HG02759 (cell line): ENCODE data around the gene FOSL2.

ENCODE experiments used
- ATAC-seq: cut with Tn5 transposase; IDR thresholded peaks from one replicate; pipeline ENCODE4 v1.9.1; 2021; ENCODE audit warnings: mild to moderate bottlenecking, moderate library complexity; ENCODE audit not compliant: unreplicated experiment

Gene FOSL2

GRCh38 chr2:28356095-28356911 is 36.4 kb upstream of the FOSL2 start:
- ATAC-seq, result no peak

DNA sequence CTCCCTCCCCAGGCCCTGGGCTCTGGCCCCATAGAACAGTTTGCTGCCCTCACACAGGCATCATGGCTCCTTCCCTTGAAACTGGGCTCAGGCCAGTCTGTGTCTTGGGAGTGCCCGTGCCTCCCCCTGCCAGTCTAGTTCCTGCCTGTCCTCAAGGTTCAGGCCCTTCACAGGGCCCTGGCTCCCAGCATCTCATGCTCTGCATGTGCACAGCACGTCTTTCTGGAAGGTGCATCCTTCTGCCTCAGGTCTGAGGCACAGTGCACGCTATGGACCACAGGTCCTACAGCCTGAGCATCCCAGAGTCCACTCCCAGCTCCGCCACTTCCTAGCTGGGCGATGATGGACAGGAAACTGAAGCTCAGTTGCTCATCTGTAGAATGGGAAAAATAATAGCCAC is 35.6 kb upstream of the FOSL2 start:
- no peak for ATAC-seq

DNA sequence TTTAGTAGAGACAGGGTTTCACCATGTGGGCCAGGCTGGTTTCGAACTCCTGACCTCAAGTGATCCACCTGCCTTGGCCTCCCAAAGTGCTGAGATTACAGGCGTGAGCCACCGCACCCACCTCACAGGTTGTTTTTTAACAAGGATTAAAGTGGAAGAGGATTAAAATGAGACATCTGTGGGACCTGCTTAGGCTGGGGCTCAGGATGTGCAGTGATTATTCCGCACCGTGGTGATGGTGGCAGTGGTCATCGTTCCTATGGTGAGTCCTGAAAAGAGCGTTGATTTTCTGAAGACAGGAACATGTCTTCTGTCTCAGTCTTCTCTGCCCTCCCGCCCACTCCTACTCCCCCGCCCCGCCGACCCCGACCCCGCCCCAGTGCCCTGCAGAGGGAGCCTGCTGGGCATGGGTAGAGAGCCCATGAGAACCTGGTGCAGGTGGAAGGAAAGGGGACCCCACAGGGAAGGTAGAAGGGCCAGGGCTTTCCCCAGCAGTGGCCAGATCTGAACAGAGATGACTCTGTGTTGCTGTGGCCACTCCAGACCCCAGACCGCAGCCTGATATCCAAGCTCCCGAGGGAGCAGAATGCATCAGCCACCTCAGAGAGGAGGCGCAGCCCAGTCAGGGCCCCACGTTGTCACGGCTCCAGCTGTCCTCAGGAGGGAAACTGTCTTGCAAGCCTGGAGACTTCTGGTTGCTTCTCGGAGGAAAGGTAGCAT is 34.5 kb upstream of the FOSL2 start:
- ATAC-seq, result no peak

DNA sequence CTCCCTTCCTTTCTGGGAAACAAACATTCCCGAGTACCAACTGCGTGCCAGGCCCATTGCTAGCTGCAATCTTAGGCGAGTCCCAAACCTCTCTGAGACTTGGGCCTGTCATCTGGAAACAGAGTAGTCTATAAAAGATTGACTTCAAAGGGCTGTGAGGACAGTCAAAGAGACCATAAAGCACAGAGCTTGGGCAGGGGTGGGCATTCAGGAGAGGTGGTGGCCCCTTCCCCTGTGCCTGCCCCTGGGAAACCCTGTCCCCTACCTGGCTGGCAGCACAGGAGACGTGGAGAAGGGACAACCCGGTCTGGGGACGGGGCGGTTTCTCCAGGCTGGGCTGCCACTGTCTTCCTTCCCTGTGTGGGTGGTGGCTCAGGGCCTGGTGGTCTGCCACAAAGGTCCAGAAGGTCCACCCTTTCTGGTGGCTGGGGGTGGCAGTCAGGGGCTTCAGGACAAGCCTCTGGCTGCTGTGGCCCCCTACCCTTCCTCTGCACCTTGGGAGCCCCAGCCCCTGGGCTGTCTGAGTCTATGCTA is 33.9 kb upstream of the FOSL2 start:
- ATAC-seq, result no peak

- peak; percentile 70 for ATAC-seq
Observed at GRCh38 chr2:28359222-28360057, 33.2 kb upstream of the FOSL2 start.

- no peak for ATAC-seq
Observed at GRCh38 chr2:28360058-28360717, 32.5 kb upstream of the FOSL2 start.

- ATAC-seq, result no peak
Observed at GRCh38 chr2:28360718-28361293, 31.9 kb upstream of the FOSL2 start.

GRCh38 chr2:28361991-28362710 is 30.5 kb upstream of the FOSL2 start:
- ATAC-seq, result no peak

DNA sequence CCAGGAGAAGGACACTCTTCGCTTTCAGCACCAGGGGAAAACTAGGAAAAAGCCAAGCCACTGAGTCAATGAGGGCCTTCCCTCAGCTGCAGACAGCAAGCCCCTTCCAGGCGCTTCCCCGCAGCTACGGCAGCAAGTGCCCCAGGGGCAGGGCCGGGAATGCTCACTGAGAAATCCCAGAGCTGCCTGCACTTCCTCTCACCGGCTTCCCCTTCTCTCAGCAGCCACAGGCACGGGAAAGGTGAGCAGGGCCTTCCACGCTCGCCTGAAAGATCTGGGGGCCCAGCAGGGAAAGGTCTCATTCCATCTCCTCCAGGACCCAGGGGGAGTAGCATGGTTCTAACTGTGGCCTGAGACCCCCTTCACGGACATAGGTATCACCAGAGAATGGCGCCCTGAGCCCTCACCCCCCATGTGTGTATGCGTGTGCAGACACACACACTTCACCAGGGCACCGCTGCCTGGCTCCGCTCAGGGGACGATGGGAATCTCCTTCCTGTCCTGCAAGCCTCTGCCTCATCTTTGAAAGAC is 29.6 kb upstream of the FOSL2 start:
- ATAC-seq, result no peak

DNA sequence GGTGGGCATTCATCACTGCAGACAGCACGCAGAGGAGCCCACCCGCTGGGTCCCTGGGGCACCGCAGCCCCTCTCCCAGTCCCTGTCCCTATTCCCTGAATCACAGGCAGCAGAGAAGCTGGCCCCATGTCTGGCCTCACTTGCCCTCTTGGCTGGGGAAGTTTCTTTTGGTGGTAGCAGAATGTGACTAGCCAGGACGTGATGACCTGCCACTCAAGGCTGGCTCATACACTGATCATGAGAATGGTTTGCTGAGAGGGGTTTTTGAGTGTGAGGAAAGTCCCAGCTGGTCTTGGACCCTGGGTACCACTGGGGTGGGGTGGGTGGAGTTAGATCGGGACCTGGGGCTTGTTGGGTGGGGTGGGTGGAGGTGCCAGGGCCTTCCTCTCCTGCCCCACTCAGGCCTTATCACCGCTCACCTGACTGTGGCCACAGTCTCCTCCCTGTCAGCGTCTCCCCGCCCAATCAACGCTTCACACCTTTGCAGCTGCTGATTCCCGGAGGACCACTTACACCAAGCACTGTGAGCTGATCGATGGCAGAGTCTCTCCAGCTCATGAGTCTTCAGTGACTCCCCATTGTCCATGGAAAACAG is 28.9 kb upstream of the FOSL2 start:
- ATAC-seq, result no peak

DNA sequence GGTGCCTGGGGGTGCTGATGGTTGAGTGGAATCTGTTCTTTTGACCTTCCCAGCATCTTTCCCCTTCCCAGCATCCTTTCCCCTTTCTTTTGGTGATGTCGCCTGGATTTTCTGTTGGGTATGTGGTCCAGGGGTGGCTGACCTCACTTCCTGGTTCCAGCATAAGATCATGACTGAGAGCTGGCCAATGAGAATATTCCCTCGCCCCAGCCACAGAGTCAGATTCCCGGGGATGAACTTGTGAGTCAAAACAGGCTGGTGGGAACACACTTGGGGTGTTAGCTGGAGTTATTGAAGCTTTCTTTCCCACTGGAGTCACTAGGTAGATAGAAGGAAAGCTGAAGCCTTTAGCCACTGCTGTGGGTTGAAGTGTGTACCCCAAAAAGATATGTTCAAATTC is 28.0 kb upstream of the FOSL2 start:
- no peak for ATAC-seq

GRCh38 chr2:28365158-28365557 is 27.5 kb upstream of the FOSL2 start:
- no peak for ATAC-seq

DNA sequence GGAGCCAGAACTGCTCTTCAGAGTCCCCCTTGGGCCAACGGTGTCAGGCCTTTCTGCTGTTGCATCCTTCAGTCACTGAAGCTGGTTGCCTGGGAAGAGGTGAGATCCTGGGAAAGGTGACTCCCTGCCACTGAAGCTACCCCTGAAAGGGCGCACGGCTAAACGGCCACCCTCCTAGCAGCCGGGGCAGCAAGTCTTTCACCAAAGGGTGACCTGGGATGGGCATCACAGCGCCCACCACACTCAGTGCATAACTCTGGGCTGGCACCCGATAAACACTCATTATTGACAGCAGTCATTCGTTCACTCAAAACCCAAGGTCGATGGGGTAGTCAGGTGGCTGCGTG is 26.5 kb upstream of the FOSL2 start:
- no peak for ATAC-seq

DNA sequence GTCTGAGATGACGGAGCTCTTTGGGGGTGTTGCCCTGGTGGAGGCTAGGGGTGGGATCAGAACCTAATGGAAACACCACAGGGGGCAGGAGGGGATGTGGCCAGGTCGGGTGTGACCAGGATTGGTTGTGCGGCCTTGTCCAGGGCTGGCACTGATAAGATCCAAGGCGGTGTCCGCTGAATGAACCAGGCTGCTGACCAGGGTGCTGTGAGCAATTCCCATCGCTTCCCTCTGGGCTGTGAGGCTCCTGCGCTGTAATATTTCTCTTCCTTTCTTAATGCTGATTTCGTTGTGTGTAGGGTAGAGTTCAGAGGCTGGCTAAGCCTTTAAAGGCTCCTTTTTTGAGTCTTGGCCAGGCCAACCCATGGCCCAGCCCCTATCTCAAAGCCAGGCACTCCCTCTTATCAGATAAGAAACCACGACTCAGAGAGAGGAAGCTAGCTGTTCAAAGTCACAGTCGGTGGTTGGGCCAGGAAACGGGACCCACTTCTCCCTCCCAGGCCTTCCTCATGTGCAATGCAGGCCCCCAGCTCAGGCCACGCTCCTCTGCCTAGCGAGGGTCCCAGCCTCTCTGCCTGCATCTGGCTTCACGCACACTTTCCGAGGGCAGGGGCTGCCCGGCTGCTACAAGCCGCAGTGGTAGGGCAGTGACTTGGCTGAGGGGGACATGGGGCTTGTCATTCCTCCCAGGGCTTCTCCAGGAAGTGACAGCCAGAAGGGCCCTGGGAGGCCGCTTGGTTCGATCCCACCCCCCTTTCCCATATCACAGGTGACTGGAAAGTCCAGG is 26.0 kb upstream of the FOSL2 start:
- ATAC-seq, result no peak

DNA sequence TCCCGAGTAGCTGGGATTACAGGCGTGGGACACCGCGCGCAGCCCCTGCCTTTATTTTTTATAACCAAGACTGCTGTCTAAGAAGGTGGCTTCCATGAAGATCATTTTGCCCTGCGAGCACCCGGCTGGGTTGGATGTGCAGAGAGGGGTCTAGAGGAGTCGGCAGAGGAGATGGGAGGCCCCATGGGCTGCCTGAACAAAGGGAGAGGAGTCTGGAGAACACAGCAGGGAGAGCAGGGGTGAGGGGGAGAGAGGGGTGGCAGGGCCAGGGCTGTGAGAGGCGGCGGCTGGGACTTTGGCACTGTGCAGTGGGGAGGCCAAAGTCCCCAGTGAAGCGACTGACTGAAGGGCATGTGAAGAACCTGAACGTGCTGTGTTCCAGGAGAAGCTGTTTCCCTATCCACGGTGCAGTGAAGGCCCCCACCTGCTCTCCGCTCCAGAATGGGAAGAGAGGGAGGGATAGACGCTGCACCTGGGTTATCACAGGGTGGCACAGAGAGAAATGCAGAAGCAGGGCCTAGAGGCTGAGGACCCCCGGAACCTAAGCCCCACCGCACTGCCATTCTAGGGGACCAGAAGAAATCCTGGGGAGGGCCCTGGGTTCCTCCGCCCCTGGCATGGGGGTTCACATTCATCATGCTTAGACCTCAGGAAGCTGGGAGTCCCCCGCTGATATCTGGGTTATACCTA is 24.8 kb upstream of the FOSL2 start:
- no peak for ATAC-seq

DNA sequence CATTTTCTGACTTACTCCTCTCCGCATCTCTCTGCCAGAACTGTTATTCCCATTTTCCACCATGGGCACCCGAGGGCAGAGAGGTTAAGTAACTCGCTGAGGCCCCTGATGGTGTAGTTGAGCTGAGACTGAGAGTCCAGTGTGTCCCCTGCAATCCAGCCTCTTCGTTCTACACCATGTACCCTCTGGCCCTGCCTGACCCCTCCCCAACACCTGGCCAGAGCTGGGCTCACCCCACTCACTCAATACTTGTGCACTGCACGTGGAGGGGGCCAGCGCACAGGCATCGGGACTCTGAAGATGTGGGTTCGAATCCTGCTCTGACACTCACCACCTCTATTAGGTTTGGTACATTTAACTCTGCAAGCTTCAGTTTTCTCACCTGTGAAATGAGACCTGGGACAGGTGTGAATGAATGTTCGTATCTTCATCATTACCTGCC is 24.3 kb upstream of the FOSL2 start:
- ATAC-seq, result no peak

DNA sequence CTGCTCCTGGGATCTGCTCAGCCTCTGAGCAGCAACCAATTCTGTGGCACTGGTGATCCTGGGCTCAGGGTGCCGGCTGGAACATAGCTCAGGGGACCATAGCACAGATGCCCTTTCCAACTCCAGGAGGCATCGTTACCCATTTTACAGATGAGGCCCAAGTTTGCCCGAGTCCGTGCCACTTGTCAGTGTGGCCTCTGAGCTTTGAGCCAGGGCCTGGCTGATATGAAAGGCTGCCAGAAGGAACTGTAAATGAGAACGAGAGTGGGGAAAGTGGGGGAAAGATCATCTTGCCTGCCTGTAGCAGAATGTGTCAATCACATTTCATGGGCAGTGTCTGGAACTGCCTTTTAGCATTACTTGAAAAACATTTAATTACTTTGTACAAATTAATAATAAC is 23.3 kb upstream of the FOSL2 start:
- ATAC-seq, result no peak

- ATAC-seq, result no peak
Observed at GRCh38 chr2:28370354-28370753, 22.3 kb upstream of the FOSL2 start.
